HUES48 (cell line): ENCODE data around the gene PITPNM1.

Source experiments
- H3K27ac ChIP-seq: one replicate; pipeline ENCODE4 v1.7.0; 2013; ENCODE audit warnings: low read depth, low read length, inconsistent platforms
- H3K27me3 ChIP-seq: 2 replicates; pipeline ENCODE4 v1.6.1; 2013; ENCODE audit warnings: mild to moderate bottlenecking, low read length; ENCODE audit not compliant: control insufficient read depth, insufficient read depth
- H3K36me3 ChIP-seq: 2 replicates; pipeline ENCODE4 v1.6.1; 2013; ENCODE audit warnings: low read length; ENCODE audit not compliant: control insufficient read depth, insufficient read depth
- H3K4me1 ChIP-seq: 2 replicates; pipeline ENCODE4 v1.6.1; 2013; ENCODE audit warnings: mild to moderate bottlenecking, low read length; ENCODE audit not compliant: control insufficient read depth, insufficient read depth
- H3K4me3 ChIP-seq: 2 replicates; pipeline ENCODE4 v1.5.1; 2013; ENCODE audit warnings: mild to moderate bottlenecking, low read depth, low read length
- H3K9ac ChIP-seq: 2 replicates; pipeline ENCODE4 v1.6.1; 2013; ENCODE audit warnings: mild to moderate bottlenecking, low read depth, low read length, moderate library complexity
- H3K9me3 ChIP-seq: 2 replicates; pipeline ENCODE4 v1.6.1; 2013; ENCODE audit warnings: low read length; ENCODE audit not compliant: control insufficient read depth, insufficient read depth

Gene PITPNM1

GRCh38 chr11:67463186-67463585, 42.0 kb downstream of the PITPNM1 start:
- no peak overlapping the region for H3K4me3 ChIP-seq
- no peak overlapping the region for H3K27ac ChIP-seq
- H3K4me1 ChIP-seq: peaks cover 15% of the 10 kb centered on the region; the same call in 1 of the 2 replicates

GRCh38 chr11:67458266-67458665, 46.9 kb downstream of the PITPNM1 start:
- no peaks in the 10 kb centered on the region for H3K36me3 ChIP-seq
- no peaks in the 10 kb centered on the region for H3K9me3 ChIP-seq
- no peak overlapping the region for H3K4me3 ChIP-seq
- H3K27ac ChIP-seq: no peak overlapping the region
- H3K27me3 ChIP-seq: no peaks in the 10 kb centered on the region
- H3K9ac ChIP-seq: no peak overlapping the region
- no peaks in the 10 kb centered on the region for H3K4me1 ChIP-seq

More at GRCh38 chr11:67463186-67463585, 42.0 kb downstream of the PITPNM1 start:
- H3K27me3 ChIP-seq: no peaks in the 10 kb centered on the region
- no peaks in the 10 kb centered on the region for H3K9me3 ChIP-seq
- H3K9ac ChIP-seq: no peak overlapping the region
- H3K36me3 ChIP-seq: 0 out of 2 replicates have a peak, but pooled peaks cover 4% of the 10 kb centered on the region

GRCh38 chr11:67457453-67457852, 47.7 kb downstream of the PITPNM1 start:
- H3K9me3 ChIP-seq: no peaks in the 10 kb centered on the region
- H3K4me1 ChIP-seq: no peaks in the 10 kb centered on the region
- no peaks in the 10 kb centered on the region for H3K36me3 ChIP-seq
- H3K9ac ChIP-seq: no peak overlapping the region
- H3K27me3 ChIP-seq: no peaks in the 10 kb centered on the region
- no peak overlapping the region for H3K27ac ChIP-seq
- H3K4me3 ChIP-seq: no peak overlapping the region

GRCh38 chr11:67456068-67456705, 49.0 kb downstream of the PITPNM1 start:
- Histone ChIP-seq H3K4me1 (no peaks in the 10 kb centered on the region), H3K27me3 (no peaks in the 10 kb centered on the region), H3K27ac (no peak overlapping the region), H3K9me3 (no peaks in the 10 kb centered on the region), H3K4me3 (no peak overlapping the region), H3K36me3 (no peaks in the 10 kb centered on the region), H3K9ac (no peak overlapping the region)

DNA sequence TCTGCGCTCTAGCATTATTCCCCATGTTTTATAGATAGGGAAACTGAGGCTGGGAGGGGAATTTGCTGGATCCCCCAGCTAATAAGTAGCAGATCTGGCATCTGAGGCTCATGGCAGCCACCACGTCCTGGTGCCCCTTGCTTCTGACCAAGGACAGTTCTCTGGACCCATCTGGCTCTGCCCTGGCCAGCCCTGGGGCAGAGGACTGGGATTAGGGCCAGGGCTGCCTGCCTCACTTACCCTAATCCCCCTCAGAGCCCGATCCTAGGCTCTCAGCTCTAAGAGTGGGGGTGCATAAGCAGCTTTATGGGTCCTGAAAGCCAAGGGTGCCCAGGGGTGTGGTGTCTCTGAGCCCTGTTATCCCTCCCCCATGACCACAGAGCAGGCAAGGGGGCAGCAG, 50.1 kb downstream of the PITPNM1 start, which contains the start of gene CABP4:
Gene CABP4, plus strand, starts transcription at position 301 of the 400 bp plus-strand sequence. Its CDS starts 70 bp downstream, at position 371.
- H3K27ac ChIP-seq: no peak within 1 kb of the TSS
- H3K9ac ChIP-seq: no peak within 1 kb of the TSS
- H3K4me3 ChIP-seq: no peak within 1 kb of the TSS

GRCh38 chr11:67453816-67454732, 51.1 kb downstream of the PITPNM1 start:
- no peaks in the 10 kb centered on the region for H3K27me3 ChIP-seq
- no peak overlapping the region for H3K4me3 ChIP-seq
- no peak overlapping the region for H3K9ac ChIP-seq
- no peaks in the 10 kb centered on the region for H3K4me1 ChIP-seq
- H3K36me3 ChIP-seq: no peaks in the 10 kb centered on the region
- no peak overlapping the region for H3K27ac ChIP-seq
- no peaks in the 10 kb centered on the region for H3K9me3 ChIP-seq

More for the DNA sequence above, 50.1 kb downstream of the PITPNM1 start, which contains the start of gene CABP4:
- no peaks in the 10 kb centered on the region for H3K4me1 ChIP-seq
- no peaks in the 10 kb centered on the region for H3K9me3 ChIP-seq
- no peaks in the 10 kb centered on the region for H3K36me3 ChIP-seq
- no peaks in the 10 kb centered on the region for H3K27me3 ChIP-seq

DNA sequence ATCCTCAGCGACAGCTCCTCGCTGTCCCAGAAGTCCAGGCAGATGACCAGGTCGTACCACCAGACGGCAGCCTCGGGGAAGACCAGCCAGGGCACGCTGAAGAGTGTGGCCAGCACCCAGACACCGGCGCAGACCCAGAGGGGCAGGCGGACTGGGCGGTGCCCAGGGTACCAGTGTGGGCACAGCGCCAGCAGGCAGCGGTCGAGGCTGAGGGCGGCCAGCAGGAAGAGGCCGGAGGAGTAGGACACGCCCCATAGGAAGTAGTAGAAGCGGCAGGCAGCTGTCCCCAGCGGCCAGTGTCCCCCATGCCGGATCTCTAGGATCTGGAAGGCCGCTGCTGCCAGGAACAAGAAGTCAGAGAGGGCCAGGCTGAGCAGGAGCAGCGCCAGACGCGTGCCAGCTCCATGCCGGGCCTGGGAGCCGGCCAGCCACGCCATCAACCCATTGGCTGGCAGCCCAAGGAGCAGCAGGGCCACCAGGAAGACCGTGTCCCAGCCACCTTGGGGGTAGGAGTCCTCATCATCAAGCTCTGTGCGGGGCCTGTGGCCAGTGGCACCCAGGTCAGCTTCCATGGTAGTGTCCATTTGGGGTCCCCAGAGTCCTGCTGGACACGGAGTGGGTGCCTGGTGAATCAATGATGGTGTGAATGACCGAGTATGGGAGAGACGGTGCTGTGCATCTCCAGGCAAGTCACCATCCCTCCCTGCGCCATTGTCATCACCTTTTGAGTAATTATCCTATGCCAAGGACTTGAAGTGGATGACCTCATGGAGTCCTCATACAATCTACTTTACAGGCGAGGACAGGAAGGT, 52.8 kb downstream of the PITPNM1 start, which contains the start of gene GPR152:
Gene GPR152, minus strand, starts transcription at position 589 of the 812 bp plus-strand sequence. Its CDS starts 5 bp downstream, at position 584.
- no peak within 1 kb of the TSS for H3K4me3 ChIP-seq
- H3K27ac ChIP-seq: no peak within 1 kb of the TSS
- H3K9me3 ChIP-seq: no peaks in the 10 kb centered on the region
- no peaks in the 10 kb centered on the region for H3K4me1 ChIP-seq
- H3K36me3 ChIP-seq: no peaks in the 10 kb centered on the region
- no peak within 1 kb of the TSS for H3K9ac ChIP-seq
- H3K27me3 ChIP-seq: no peaks in the 10 kb centered on the region

- no peak overlapping the region for H3K9ac ChIP-seq
- H3K9me3 ChIP-seq: no peaks in the 10 kb centered on the region
- no peaks in the 10 kb centered on the region for H3K27me3 ChIP-seq
- H3K4me1 ChIP-seq: no peaks in the 10 kb centered on the region
- H3K36me3 ChIP-seq: no peaks in the 10 kb centered on the region
- no peak overlapping the region for H3K4me3 ChIP-seq
- no peak overlapping the region for H3K27ac ChIP-seq
Observed at GRCh38 chr11:67451658-67451976, 53.5 kb downstream of the PITPNM1 start.

GRCh38 chr11:67450796-67451657, 54.1 kb downstream of the PITPNM1 start:
- Histone ChIP-seq H3K9me3 (no peaks in the 10 kb centered on the region), H3K27me3 (no peaks in the 10 kb centered on the region), H3K4me3 (no peak overlapping the region), H3K36me3 (no peaks in the 10 kb centered on the region), H3K9ac (no peak overlapping the region), H3K4me1 (no peaks in the 10 kb centered on the region), H3K27ac (no peak overlapping the region)
